Calu3 (cell line): Measurements from ENCODE around the gene CACTIN. TPM values are rescaled to one million over a fixed set of nuclear protein-coding genes. Genes with fewer than 3 reads are reported as not detected.

Experiments
- BruUV-seq: library from RNA; stranded (reverse); fragments of 400-500 nt; replicated peaks from 2 replicates; lab custom pipeline; 2021; lab: Mats Ljungman, UMichigan
- CTCF ChIA-PET: fragments of 300-600 bp; sonication (Branson Sonifier 250); formaldehyde crosslinking; loops from one replicate; lab custom pipeline; 2022; ENCODE audit warnings: antibody characterized with exemption; lab: Charles Lee
- DNase-seq: peaks from one replicate; pipeline ENCODE4 v3.0.0; 2022
- H3K27ac Mint-ChIP-seq: one replicate; pipeline ENCODE4 v1.8.0; 2022; ENCODE audit warnings: mixed read lengths; ENCODE audit not compliant: unreplicated experiment
- H3K27me3 Mint-ChIP-seq: one replicate; pipeline ENCODE4 v1.8.0; 2022; ENCODE audit warnings: mixed read lengths; ENCODE audit not compliant: unreplicated experiment
- H3K36me3 Mint-ChIP-seq: one replicate; pipeline ENCODE4 v1.8.0; 2022; ENCODE audit warnings: mild to moderate bottlenecking, moderate library complexity, mixed read lengths; ENCODE audit not compliant: insufficient read depth, unreplicated experiment
- H3K4me1 Mint-ChIP-seq: one replicate; pipeline ENCODE4 v1.8.0; 2022; ENCODE audit warnings: mild to moderate bottlenecking, low read depth, mixed read lengths; ENCODE audit not compliant: unreplicated experiment
- H3K4me3 Mint-ChIP-seq: one replicate; pipeline ENCODE4 v1.8.0; 2022; ENCODE audit warnings: mild to moderate bottlenecking, low read depth, moderate library complexity, mixed read lengths; ENCODE audit not compliant: unreplicated experiment
- H3K9me3 Mint-ChIP-seq: one replicate; pipeline ENCODE4 v1.8.0; 2022; ENCODE audit warnings: low read depth, mixed read lengths; ENCODE audit not compliant: unreplicated experiment
- CTCF ChIP-seq: fragments of 200-600 bp; IDR thresholded peaks from one replicate; pipeline ENCODE4 v1.8.0; 2022; ENCODE audit warnings: antibody characterized with exemption; ENCODE audit not compliant: unreplicated experiment
- intact Hi-C: fragments of 100-400 bp; cut with micrococcal nuclease; formaldehyde crosslinking; loops from one replicate; pipeline ENCODE4 v1.10.0; 2022; ENCODE audit not compliant: unreplicated experiment
- total RNA-seq: library from RNA; stranded (reverse); gene quantifications from 2 replicates; pipeline ENCODE4 v1.2.3, GENCODE V29; 2022

CACTIN gene
- total RNA-seq, 1 experiment from 2014 or later, result 21.4 TPM

GRCh38 chr19:3646336-3647092 is 19.9 kb upstream of the CACTIN start:
- BruUV-seq, result no TSS peak
- intact Hi-C loops, result no loop called here
- no peak for TF ChIP-seq CTCF
- H3K27me3 Mint-ChIP-seq, result no peaks in the 10 kb centered on the region
- no peaks in the 10 kb centered on the region for H3K9me3 Mint-ChIP-seq
- H3K36me3 Mint-ChIP-seq, result peaks cover 11% of the 10 kb centered on the region
- H3K4me1 Mint-ChIP-seq, result no peaks in the 10 kb centered on the region
- no peak overlapping the region for H3K4me3 Mint-ChIP-seq
- no peak overlapping the region for H3K27ac Mint-ChIP-seq
- DNase-seq, result no peak
- CTCF ChIA-PET, result no interaction called here

- CTCF ChIA-PET, result no interaction called here
- no peak overlapping the region for H3K4me3 Mint-ChIP-seq
Observed at GRCh38 chr19:3645726-3646125, 19.1 kb upstream of the CACTIN start.

GRCh38 chr19:3645067-3645396 is 18.4 kb upstream of the CACTIN start:
- Mint-ChIP-seq H3K9me3 (no peaks in the 10 kb centered on the region), H3K4me3 (no peak overlapping the region), H3K4me1 (no peaks in the 10 kb centered on the region), H3K27me3 (no peaks in the 10 kb centered on the region), H3K27ac (no peak overlapping the region), H3K36me3 (peaks cover 6% of the 10 kb centered on the region)
- CTCF ChIA-PET, result no interaction called here
- no peak for TF ChIP-seq CTCF
- DNase-seq, result no peak
- intact Hi-C loops, result no loop called here
- no TSS peak for BruUV-seq

More at GRCh38 chr19:3645726-3646125, 19.1 kb upstream of the CACTIN start:
- DNase-seq, result no peak
- H3K9me3 Mint-ChIP-seq, result no peaks in the 10 kb centered on the region
- no peak for TF ChIP-seq CTCF
- peaks cover 10% of the 10 kb centered on the region for H3K36me3 Mint-ChIP-seq
- intact Hi-C loops, result no loop called here
- H3K4me1 Mint-ChIP-seq, result no peaks in the 10 kb centered on the region
- BruUV-seq, result no TSS peak
- H3K27ac Mint-ChIP-seq, result no peak overlapping the region
- H3K27me3 Mint-ChIP-seq, result no peaks in the 10 kb centered on the region

GRCh38 chr19:3644351-3645066 is 17.9 kb upstream of the CACTIN start:
- H3K27ac Mint-ChIP-seq, result no peak overlapping the region
- no peak overlapping the region for H3K4me3 Mint-ChIP-seq
- H3K4me1 Mint-ChIP-seq, result no peaks in the 10 kb centered on the region
- no peaks in the 10 kb centered on the region for H3K27me3 Mint-ChIP-seq
- DNase-seq, result no peak
- H3K36me3 Mint-ChIP-seq, result peaks cover 6% of the 10 kb centered on the region
- intact Hi-C loops, result no loop called here
- BruUV-seq, result no TSS peak
- no peaks in the 10 kb centered on the region for H3K9me3 Mint-ChIP-seq
- CTCF ChIA-PET, result no interaction called here
- no peak for TF ChIP-seq CTCF
